Islet of Langerhans (tissue), 1 donor: ENCODE measurements around the gene TRAPPC11.
"Not testable (repeated sequence)": the region's sequence is repeated elsewhere in the genome, so short reads cannot be mapped to it uniquely, and the experiment has no call there.

Experiments used
- FAIRE-seq: peaks from one replicate; lab custom pipeline; 2011; peaks lifted over from hg19 to GRCh38; lab: Jason Lieb, UNC

TRAPPC11 gene

GRCh38 chr4:183722731-183723560 lies 63.9 kb downstream of the TRAPPC11 start:
- FAIRE-seq = no peak

- FAIRE-seq = no peak
These were observed 64.6 kb downstream of the TRAPPC11 start for GRCh38 chr4:183723561-183724228.

- FAIRE-seq = not testable (repeated sequence)
These were observed 66.5 kb downstream of the TRAPPC11 start for GRCh38 chr4:183725585-183725984.

GRCh38 chr4:183727482-183727881 lies 68.4 kb downstream of the TRAPPC11 start:
- no peak for FAIRE-seq

- no peak for FAIRE-seq
These were observed 69.4 kb downstream of the TRAPPC11 start for GRCh38 chr4:183728223-183729068.

GRCh38 chr4:183729069-183729406 lies 69.9 kb downstream of the TRAPPC11 start:
- no peak for FAIRE-seq

- no peak for FAIRE-seq
These were observed 70.6 kb downstream of the TRAPPC11 start for GRCh38 chr4:183729430-183730328.

GRCh38 chr4:183732296-183732695 lies 73.2 kb downstream of the TRAPPC11 start:
- FAIRE-seq = no peak

GRCh38 chr4:183733181-183733580 lies 74.1 kb downstream of the TRAPPC11 start:
- FAIRE-seq = no peak

GRCh38 chr4:183738081-183738673 lies 79.1 kb downstream of the TRAPPC11 start:
- FAIRE-seq = no peak

GRCh38 chr4:183738961-183739360 lies 79.9 kb downstream of the TRAPPC11 start:
- FAIRE-seq = no peak

- FAIRE-seq = no peak
These were observed 87.5 kb downstream of the TRAPPC11 start for GRCh38 chr4:183746305-183747229.

GRCh38 chr4:183747380-183747779 lies 88.3 kb downstream of the TRAPPC11 start:
- no peak for FAIRE-seq

GRCh38 chr4:183747931-183748670 lies 89.0 kb downstream of the TRAPPC11 start:
- peak; percentile 72 for FAIRE-seq

- no peak for FAIRE-seq
These were observed 92.0 kb downstream of the TRAPPC11 start for GRCh38 chr4:183751106-183751505.

- FAIRE-seq = no peak
These were observed 96.5 kb downstream of the TRAPPC11 start for GRCh38 chr4:183755596-183755995.

- no peak for FAIRE-seq
These were observed 98.0 kb downstream of the TRAPPC11 start for GRCh38 chr4:183757060-183757459.

- FAIRE-seq = no peak
These were observed 99.1 kb downstream of the TRAPPC11 start for GRCh38 chr4:183758061-183758757.
